ENCODE measurements around the gene PPP1R18.

- TF ChIP-seq, protein P1, sequence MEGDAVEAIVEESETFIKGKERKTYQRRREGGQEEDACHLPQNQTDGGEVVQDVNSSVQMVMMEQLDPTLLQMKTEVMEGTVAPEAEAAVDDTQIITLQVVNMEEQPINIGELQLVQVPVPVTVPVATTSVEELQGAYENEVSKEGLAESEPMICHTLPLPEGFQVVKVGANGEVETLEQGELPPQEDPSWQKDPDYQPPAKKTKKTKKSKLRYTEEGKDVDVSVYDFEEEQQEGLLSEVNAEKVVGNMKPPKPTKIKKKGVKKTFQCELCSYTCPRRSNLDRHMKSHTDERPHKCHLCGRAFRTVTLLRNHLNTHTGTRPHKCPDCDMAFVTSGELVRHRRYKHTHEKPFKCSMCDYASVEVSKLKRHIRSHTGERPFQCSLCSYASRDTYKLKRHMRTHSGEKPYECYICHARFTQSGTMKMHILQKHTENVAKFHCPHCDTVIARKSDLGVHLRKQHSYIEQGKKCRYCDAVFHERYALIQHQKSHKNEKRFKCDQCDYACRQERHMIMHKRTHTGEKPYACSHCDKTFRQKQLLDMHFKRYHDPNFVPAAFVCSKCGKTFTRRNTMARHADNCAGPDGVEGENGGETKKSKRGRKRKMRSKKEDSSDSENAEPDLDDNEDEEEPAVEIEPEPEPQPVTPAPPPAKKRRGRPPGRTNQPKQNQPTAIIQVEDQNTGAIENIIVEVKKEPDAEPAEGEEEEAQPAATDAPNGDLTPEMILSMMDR (IDR thresholded peaks at IDR 0.05) = no peak
- no peak for TF ChIP-seq ZFX (IDR thresholded peaks at IDR 0.05; ENCODE audit: borderline replicate concordance)
These were observed 13.9 kb upstream of the PPP1R18 start for GRCh38 chr6:30700340-30700739.
